Liver (tissue), 3 donors: Measurements from ENCODE around the gene PTBP3.

Experiments
- ATF3 ChIP-seq: IDR thresholded peaks from 2 replicates; pipeline ENCODE4 v1.6.1; 2016; ENCODE audit warnings: antibody characterized with exemption
- CTCF ChIP-seq: fragments of 150-350 bp; IDR thresholded peaks from 2 replicates; pipeline ENCODE4 v1.5.1; 2017; ENCODE audit warnings: improper control_type of control experiment, low read depth, low read length; ENCODE audit not compliant: missing input control
- MAX ChIP-seq: IDR thresholded peaks from 2 replicates; pipeline ENCODE4 v1.6.1; 2016; ENCODE audit warnings: antibody characterized with exemption
- NR2F2 ChIP-seq: IDR thresholded peaks from 2 replicates; pipeline ENCODE4 v1.6.1; 2016; ENCODE audit warnings: antibody characterized with exemption
- SP1 ChIP-seq: IDR thresholded peaks from 2 replicates; pipeline ENCODE4 v1.6.1; 2018; ENCODE audit warnings: antibody characterized with exemption, mild to moderate bottlenecking
- ZBTB33 ChIP-seq: IDR thresholded peaks from 2 replicates; pipeline ENCODE4 v1.6.1; 2016; ENCODE audit warnings: antibody characterized with exemption
- donor health status: healthy.
- donor health status: healthy.

- TF ChIP-seq NR2F2 (no peak), CTCF (no peak), SP1 (no peak), MAX (no peak), ZBTB33 (no peak), ATF3 (no peak)
Measured at GRCh38 chr9:112184946-112185345, 148.5 kb downstream of the PTBP3 start.
